ENCODE data around the gene MRPS27. TPM values are rescaled to one million over a fixed set of nuclear protein-coding genes. Genes with fewer than 3 reads are reported as not detected.

MRPS27 gene
- total and polyA plus RNA-seq, 2 of the 13 experiments (the other 11 are each of a cell fraction or from before 2014, with no cell fraction given): 71.8 to 115 TPM

GRCh38 chr5:72368271-72368670 lies 48.2 kb upstream of the MRPS27 start:
- Histone ChIP-seq H3K4me3 (replicated peaks in 1 of 3; ENCODE audit: insufficient read depth in 1 of 3, low read depth in 2 of 3, low read length in 3 of 3) (no peak overlapping the region), H3K36me3 (replicated peaks in 1 of 2; ENCODE audit: control insufficient read depth in 1 of 2, insufficient read depth in 2 of 2, low read length in 2 of 2) (peaks cover 0 to 2% of the 10 kb centered on the region in 2 experiments; a peak in 1 of 5 replicates), H3K9me3 (ENCODE audit: low read length) (no peaks in the 10 kb centered on the region), H3K79me2 (ENCODE audit: insufficient read depth, low read length) (no peaks in the 10 kb centered on the region), H3K4me1 (ENCODE audit: insufficient read depth, low read length) (peaks cover 6% of the 10 kb centered on the region; the same call in 1 of the 2 replicates), H3K27me3 (ENCODE audit: control insufficient read depth in 1 of 2, insufficient read depth in 2 of 2, low read length in 2 of 2) (no peaks in the 10 kb centered on the region), H3K4me2 (ENCODE audit: low read depth, low read length) (no peak overlapping the region), H4K20me1 (ENCODE audit: insufficient read depth, low read length) (no peaks in the 10 kb centered on the region), H2AFZ (ENCODE audit: low read length) (no peak overlapping the region), H3K9ac (ENCODE audit: insufficient read depth, low read depth, low read length) (no peak overlapping the region), H3K27ac (ENCODE audit: extremely low read length, insufficient read depth, low read length) (no peak overlapping the region)
- no TSS peak for BruUV-seq (replicated peaks)
- FAIRE-seq: no peak
- no peak for DNase-seq (ENCODE audit: low spot score)
- 100% methylated on average over 1 of the region's 1 CpG for WGBS (ENCODE audit: low lambda C conversion rate)
- no peak for ATAC-seq
- intact Hi-C loops (cut with micrococcal nuclease; ENCODE audit: unreplicated experiment) (no loop called here), in situ Hi-C loops (cut with HindIII; ENCODE audit: extremely low pct_ligation_motif_present, low pct_unique_long_range_greater_than_20kb) (loop anchor here (10.0 kb wide), 1 partner anchor 447 kb away; the partner anchor contains the start of gene TNPO1)
- POLR2A ChIA-PET: no interaction called here
- CTCF ChIA-PET (ENCODE audit: low intra/inter-chr PET ratio, low total read pairs): no interaction called here
- TF ChIP-seq ZNF530 (CRISPR knock-in tag; IDR thresholded peaks at IDR 0.05; ENCODE audit: low read depth) (no peak), HMGXB4 (CRISPR knock-in tag; IDR thresholded peaks at IDR 0.05; ENCODE audit: borderline replicate concordance in 1 of 2, low read depth in 1 of 2) (no peak), SPEN (CRISPR knock-in tag; IDR thresholded peaks at IDR 0.05; ENCODE audit: low read depth) (no peak), HNRNPUL1 (IDR thresholded peaks at IDR 0.05; ENCODE audit: low read depth, low read length) (no peak), KLF12 (CRISPR knock-in tag; IDR thresholded peaks at IDR 0.05; ENCODE audit: borderline replicate concordance) (no peak), ISL2 (CRISPR knock-in tag; IDR thresholded peaks at IDR 0.05) (no peak), ATF7 (IDR thresholded peaks at IDR 0.05) (no peak), ATF7 (CRISPR knock-in tag; IDR thresholded peaks at IDR 0.05) (no peak), ZHX1 (CRISPR knock-in tag; IDR thresholded peaks at IDR 0.05; ENCODE audit: low read depth) (no peak), CREB1 (IDR thresholded peaks at IDR 0.05) (no peak), CREB1 (CRISPR knock-in tag; IDR thresholded peaks at IDR 0.05) (no peak), ZNF784 (CRISPR knock-in tag; IDR thresholded peaks at IDR 0.05; ENCODE audit: borderline replicate concordance) (no peak), MED13 (CRISPR knock-in tag; IDR thresholded peaks at IDR 0.05) (no peak), CEBPZ (IDR thresholded peaks at IDR 0.05; ENCODE audit: low read length) (no peak), NFKB2 (CRISPR knock-in tag; IDR thresholded peaks at IDR 0.05; ENCODE audit: borderline replicate concordance) (no peak)

Data from HepG2 (cell line).